ENCODE measurements around the gene POLR3F.
"Not testable (repeated sequence)": the region's sequence is repeated elsewhere in the genome, so short reads cannot be mapped to it uniquely, and the experiment has no call there.

POLR3F gene

GRCh38 chr20:18523066-18523465 lies 55.9 kb downstream of the POLR3F start:
- no peak overlapping the region for H3K27ac ChIP-seq
- no peak for TF ChIP-seq CTCF (conservative IDR thresholded peaks at IDR 0.05)

- TF ChIP-seq CTCF (conservative IDR thresholded peaks at IDR 0.05) (no peak), ZFX (IDR thresholded peaks at IDR 0.05) (no peak)
- no peak overlapping the region for H3K27ac ChIP-seq
Measured at GRCh38 chr20:18524646-18525045, 57.5 kb downstream of the POLR3F start.

- not testable (repeated sequence) for H3K27ac ChIP-seq
Measured at GRCh38 chr20:18526761-18527160, 59.6 kb downstream of the POLR3F start.

- TF ChIP-seq CTCF (conservative IDR thresholded peaks at IDR 0.05): no peak
- TF ChIP-seq ZFX (IDR thresholded peaks at IDR 0.05): no peak
- no peak overlapping the region for H3K27ac ChIP-seq
Measured at GRCh38 chr20:18527339-18527738, 60.1 kb downstream of the POLR3F start.

- no peak overlapping the region for H3K27ac ChIP-seq
- no peak for TF ChIP-seq CTCF (conservative IDR thresholded peaks at IDR 0.05)
- TF ChIP-seq ZFX (IDR thresholded peaks at IDR 0.05): no peak
Measured at GRCh38 chr20:18527836-18528235, 60.6 kb downstream of the POLR3F start.

GRCh38 chr20:18529041-18529440 lies 61.9 kb downstream of the POLR3F start:
- no peak overlapping the region for H3K27ac ChIP-seq
- TF ChIP-seq ZFX (IDR thresholded peaks at IDR 0.05): no peak
- TF ChIP-seq CTCF (conservative IDR thresholded peaks at IDR 0.05): no peak

GRCh38 chr20:18532626-18533025 lies 65.4 kb downstream of the POLR3F start:
- no peak for TF ChIP-seq CTCF (conservative IDR thresholded peaks at IDR 0.05)
- no peak for TF ChIP-seq ZFX (IDR thresholded peaks at IDR 0.05)
- H3K27ac ChIP-seq: no peak overlapping the region

- no peak overlapping the region for H3K27ac ChIP-seq
- no peak for TF ChIP-seq ZFX (IDR thresholded peaks at IDR 0.05)
- TF ChIP-seq CTCF (conservative IDR thresholded peaks at IDR 0.05): no peak
Measured at GRCh38 chr20:18533491-18533890, 66.3 kb downstream of the POLR3F start.

Measured in C4-2B (cell line).